Testis (tissue), 2 donors: Measurements from ENCODE around the gene ZNF121.

Source experiments
- CTCF ChIP-seq, 3 experiments: fragments of 450-650 bp in 2 of 3; fragments of 200-600 bp in 1 of 3; sonication (generic) in 1 of 3; IDR thresholded peaks; one replicate each; pipeline ENCODE4 v1.5.1; 2016 to 2019; ENCODE audit warnings: antibody characterized with exemption in 3 of 3, mild to moderate bottlenecking in 2 of 3, moderate library complexity in 1 of 3
- POLR2A ChIP-seq: fragments of 450-650 bp; IDR thresholded peaks from one replicate; pipeline ENCODE4 v1.6.1; 2017; ENCODE audit warnings: antibody characterized with exemption, mild to moderate bottlenecking, moderate library complexity

- TF ChIP-seq POLR2A (no peak), CTCF (IDR thresholded peaks at IDR 0.05) (no peak)
These were observed 45.9 kb downstream of the ZNF121 start, which contains the start of gene ZNF426 for GRCh38 chr19:9538183-9539058.
